ENCODE results near the gene IQCH.

GRCh38 chr15:67403428-67404154 lies 149.0 kb downstream of the IQCH start:
- TF ChIP-seq EZH2 (IDR thresholded peaks at IDR 0.05; ENCODE audit: insufficient read depth, poor library complexity, severe bottlenecking) (no peak), EZH2phosphoT487 (IDR thresholded peaks at IDR 0.05; ENCODE audit: insufficient read depth, low read depth) (no peak)
